ENCODE results near the gene ZFY. TPM values are rescaled to one million over a fixed set of nuclear protein-coding genes. Genes with fewer than 3 reads are reported as not detected.
"Not testable (repeated sequence)": the region's sequence is repeated elsewhere in the genome, so short reads cannot be mapped to it uniquely, and the experiment has no call there.

The ZFY gene
- total RNA-seq, 4 donors from 2014 or later = 17.9 to 21.6 TPM; not detected in 2

DNA sequence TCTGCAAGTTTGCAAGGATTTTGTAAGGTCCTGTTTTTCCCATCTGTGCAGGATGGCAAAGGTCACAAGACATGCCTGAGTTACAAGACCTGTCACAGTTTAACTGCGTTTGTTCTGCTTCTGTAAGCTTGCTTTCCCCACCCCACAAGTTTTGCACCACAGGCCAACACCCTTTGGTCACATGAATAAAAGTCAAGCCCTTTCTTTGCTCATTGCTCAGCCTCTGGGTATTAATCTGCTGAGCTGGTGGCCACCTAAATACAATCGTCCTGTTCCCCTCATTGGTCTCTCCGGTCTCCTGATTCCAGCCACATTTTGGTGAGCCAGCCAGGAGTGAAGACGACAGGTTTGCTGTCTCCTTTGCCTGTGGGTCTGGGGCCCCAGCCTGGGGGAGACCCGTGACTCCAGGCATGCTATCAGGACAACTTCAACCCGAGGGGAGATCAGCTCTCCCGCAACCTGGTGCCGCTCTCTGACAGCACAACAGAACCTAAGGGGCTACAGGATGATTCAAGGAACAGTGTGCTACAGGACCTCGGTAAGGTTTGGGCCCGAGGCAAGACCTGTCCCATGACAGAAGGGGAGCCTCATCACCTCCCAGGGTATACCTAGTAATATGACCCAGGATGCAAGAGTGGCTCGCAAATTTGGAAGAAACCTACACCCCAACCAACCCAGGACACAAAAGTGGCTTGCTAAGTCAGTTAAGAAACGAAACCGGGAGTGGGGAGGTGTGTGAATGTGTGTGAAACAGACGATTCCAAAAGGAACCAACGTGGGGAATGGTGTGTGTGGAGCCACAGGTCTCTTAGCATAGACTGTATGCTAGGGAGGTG is 67.7 kb downstream of the ZFY start:
- DNase-seq (ENCODE audit: low spot score) (no peak), ATAC-seq (ENCODE audit: low FRiP score) (no peak)
- TF ChIP-seq, protein P1, sequence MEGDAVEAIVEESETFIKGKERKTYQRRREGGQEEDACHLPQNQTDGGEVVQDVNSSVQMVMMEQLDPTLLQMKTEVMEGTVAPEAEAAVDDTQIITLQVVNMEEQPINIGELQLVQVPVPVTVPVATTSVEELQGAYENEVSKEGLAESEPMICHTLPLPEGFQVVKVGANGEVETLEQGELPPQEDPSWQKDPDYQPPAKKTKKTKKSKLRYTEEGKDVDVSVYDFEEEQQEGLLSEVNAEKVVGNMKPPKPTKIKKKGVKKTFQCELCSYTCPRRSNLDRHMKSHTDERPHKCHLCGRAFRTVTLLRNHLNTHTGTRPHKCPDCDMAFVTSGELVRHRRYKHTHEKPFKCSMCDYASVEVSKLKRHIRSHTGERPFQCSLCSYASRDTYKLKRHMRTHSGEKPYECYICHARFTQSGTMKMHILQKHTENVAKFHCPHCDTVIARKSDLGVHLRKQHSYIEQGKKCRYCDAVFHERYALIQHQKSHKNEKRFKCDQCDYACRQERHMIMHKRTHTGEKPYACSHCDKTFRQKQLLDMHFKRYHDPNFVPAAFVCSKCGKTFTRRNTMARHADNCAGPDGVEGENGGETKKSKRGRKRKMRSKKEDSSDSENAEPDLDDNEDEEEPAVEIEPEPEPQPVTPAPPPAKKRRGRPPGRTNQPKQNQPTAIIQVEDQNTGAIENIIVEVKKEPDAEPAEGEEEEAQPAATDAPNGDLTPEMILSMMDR (IDR thresholded peaks at IDR 0.05) = no peak

DNA sequence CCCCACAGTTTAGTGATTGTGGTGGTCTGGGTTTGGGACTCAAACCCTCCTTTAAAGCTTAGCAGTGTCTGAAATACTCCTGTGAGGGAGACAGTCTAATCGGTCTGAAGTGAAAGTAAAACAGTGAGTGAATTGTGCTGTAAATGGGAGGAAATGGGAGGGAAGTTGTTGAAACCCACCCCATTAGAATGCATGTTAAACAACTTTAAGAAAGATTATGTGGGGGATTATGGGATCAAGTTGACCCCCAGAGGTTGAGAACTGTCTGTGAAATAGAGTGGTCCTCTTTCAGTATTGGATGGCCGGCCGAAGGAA is 68.3 kb downstream of the ZFY start:
- ATAC-seq (ENCODE audit: low FRiP score) = no peak
- TF ChIP-seq, protein P1 (IDR thresholded peaks at IDR 0.05) = no peak
- no peak for DNase-seq (ENCODE audit: low spot score)

DNA sequence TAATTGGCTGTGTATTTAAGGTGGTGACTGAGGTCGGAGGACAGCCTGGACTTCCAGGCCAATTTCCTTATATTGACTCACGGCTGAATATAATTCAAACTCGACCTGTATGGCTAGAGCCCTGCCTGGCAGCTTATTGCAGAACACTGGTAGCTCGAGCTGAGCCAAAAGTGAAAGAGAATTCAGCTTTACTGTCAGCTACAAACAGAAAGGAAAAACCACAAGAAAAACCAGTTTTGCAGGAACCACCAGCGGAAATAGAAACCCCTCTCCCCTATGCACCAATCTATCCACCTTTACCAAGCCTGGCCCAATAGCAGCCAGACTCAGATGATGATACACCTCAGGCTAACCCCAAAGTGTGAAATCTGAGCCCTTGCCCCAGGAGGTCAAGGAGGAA is 68.7 kb downstream of the ZFY start:
- DNase-seq (ENCODE audit: low spot score) (no peak), ATAC-seq (ENCODE audit: low FRiP score) (no peak)
- TF ChIP-seq, protein P1 (IDR thresholded peaks at IDR 0.05) = no peak

DNA sequence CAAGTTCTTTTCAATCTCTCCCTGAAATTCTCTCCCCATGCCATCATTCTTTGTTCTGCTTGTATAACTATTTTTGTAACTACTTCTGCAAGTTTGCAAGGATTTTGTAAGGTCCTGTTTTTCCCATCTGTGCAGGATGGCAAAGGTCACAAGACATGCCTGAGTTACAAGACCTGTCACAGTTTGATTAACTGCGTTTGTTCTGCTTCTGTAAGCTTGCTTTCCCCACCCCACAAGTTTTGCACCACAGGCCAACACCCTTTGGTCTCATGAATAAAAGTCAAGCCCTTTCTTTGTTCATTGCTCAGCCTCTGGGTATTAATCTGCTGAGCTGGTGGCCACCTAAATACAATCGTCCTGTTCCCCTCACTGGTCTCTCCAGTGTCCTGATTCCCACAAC is 70.8 kb downstream of the ZFY start:
- DNase-seq (ENCODE audit: low spot score); ATAC-seq (ENCODE audit: low FRiP score): not testable (repeated sequence)

DNA sequence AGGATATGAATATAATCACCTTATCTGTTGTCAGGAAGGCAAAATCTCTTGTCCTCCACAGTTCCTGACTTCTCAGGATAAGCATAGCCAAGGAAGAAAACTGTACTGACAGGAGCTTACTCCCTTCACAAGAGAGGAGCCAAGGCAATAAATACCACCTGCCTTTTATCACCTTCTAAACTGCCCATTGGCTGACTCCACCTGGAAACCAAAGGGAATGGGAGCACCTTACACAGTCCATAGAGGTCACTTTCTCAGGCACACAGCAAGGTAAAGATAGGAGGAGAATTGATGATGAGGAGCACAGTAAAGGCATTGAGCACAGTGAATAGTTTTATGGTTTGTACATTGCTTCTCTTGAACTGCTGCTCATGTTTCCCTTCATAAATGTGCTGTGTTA is 72.8 kb downstream of the ZFY start:
- DNase-seq (ENCODE audit: low spot score) = no peak
- TF ChIP-seq, protein P1 (IDR thresholded peaks at IDR 0.05) = no peak
- no peak for ATAC-seq (ENCODE audit: low FRiP score)

DNA sequence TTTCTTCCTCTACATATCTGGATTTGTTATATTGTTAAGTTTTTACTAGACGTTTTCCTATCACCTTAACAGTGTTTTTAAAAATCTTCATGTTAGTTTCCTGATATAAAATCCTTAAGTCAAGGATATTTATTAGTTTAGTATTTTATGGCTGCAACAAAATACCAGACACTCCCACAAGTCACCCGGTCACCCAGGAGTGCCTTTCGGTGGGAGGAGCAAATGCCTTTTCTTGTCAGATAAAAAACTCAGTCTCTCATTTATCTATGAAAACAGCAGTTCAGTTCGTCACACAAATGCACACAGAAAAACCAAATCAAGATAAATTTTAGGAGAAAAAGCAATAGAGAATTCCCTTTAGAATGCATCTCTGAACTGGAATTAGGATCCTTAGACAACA is 77.0 kb downstream of the ZFY start:
- DNase-seq (ENCODE audit: low spot score) (no peak), ATAC-seq (ENCODE audit: low FRiP score) (no peak)
- TF ChIP-seq, protein P1 (IDR thresholded peaks at IDR 0.05) = no peak

DNA sequence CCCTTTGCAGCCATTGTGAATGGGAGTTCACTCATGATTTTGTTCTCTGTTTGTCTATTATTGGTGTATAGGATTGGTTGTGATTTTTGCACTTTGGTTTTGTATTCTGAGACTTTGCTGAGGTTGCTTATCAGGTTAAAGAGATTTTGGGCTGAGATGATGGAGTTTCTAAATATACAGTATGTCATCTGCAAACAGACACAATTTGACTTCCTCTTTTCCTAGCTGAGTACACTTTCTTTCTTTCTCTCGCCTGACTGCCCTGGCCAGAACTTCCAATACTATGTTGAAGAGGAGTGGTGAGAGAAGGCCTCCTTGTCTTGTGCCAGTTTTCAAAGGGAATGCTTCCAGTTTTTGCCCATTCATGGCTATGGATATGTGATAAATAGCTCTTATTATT is 81.4 kb downstream of the ZFY start:
- DNase-seq (ENCODE audit: low spot score) (no peak), ATAC-seq (ENCODE audit: low FRiP score) (no peak)
- TF ChIP-seq, protein P1 (IDR thresholded peaks at IDR 0.05) = no peak
